IMR-90 (cell line): Measurements from ENCODE around the gene SYT8. TPM values are rescaled to one million over a fixed set of nuclear protein-coding genes. Genes with fewer than 3 reads are reported as not detected.

Experiments
- ATAC-seq: fragments of 200-7000 bp; cut with Tn5 transposase; 2 replicates; pipeline ENCODE4 v1.9.1; 2020; ENCODE audit warnings: low read depth, mild to moderate bottlenecking, moderate library complexity
- BruUV-seq: library from RNA; stranded (reverse); fragments of 400-500 nt; replicated peaks from 2 replicates; lab custom pipeline; 2021; lab: Mats Ljungman, UMichigan
- CTCF ChIA-PET: fragments of 300-600 bp; formaldehyde crosslinking; extraction: SDS; loops from one replicate; lab custom pipeline; 2021; ENCODE audit warnings: antibody characterized with exemption; lab: Yijun Ruan, JAX
- POLR2A ChIA-PET: fragments of 300-600 bp; sonication (Branson Sonifier 250); formaldehyde crosslinking; loops from one replicate; lab custom pipeline; 2022; ENCODE audit warnings: antibody characterized with exemption; ENCODE audit not compliant: unreplicated experiment; lab: Charles Lee
- DNase-seq: peaks from one replicate; pipeline ENCODE4 v3.0.0; 2013
- H2AFZ ChIP-seq: replicated peaks from 2 replicates; pipeline ENCODE3; 2013; ENCODE audit warnings: low read length, mild to moderate bottlenecking; ENCODE audit not compliant: poor library complexity
- H2AK5ac ChIP-seq: 2 replicates; pipeline ENCODE4 v1.6.1; 2013; ENCODE audit warnings: low read depth, low read length, inconsistent platforms
- H2AK9ac ChIP-seq: replicated peaks from 2 replicates; pipeline ENCODE3; 2013; ENCODE audit warnings: mild to moderate bottlenecking, low read depth, low read length, moderate library complexity; ENCODE audit not compliant: poor library complexity
- H2BK120ac ChIP-seq: 2 replicates; pipeline ENCODE4 v1.6.1; 2013; ENCODE audit warnings: low read depth, low read length, inconsistent platforms
- H2BK15ac ChIP-seq: 3 replicates; pipeline ENCODE4 v1.6.1; 2013; ENCODE audit warnings: low read depth, low read length, inconsistent platforms
- H2BK20ac ChIP-seq: 2 replicates; pipeline ENCODE4 v1.6.1; 2013; ENCODE audit warnings: low read depth, mild to moderate bottlenecking, inconsistent platforms, low read length, moderate library complexity
- H2BK5ac ChIP-seq: 2 replicates; pipeline ENCODE4 v1.6.1; 2013; ENCODE audit warnings: mild to moderate bottlenecking, low read depth, low read length, inconsistent platforms; ENCODE audit not compliant: poor library complexity, severe bottlenecking
- H3K14ac ChIP-seq: replicated peaks from 2 replicates; pipeline ENCODE4 v1.6.1; 2013; ENCODE audit warnings: low read depth, low read length, inconsistent platforms
- H3K18ac ChIP-seq: 2 replicates; pipeline ENCODE4 v1.6.1; 2013; ENCODE audit warnings: low read depth, low read length, control low read depth
- H3K23ac ChIP-seq: 2 replicates; pipeline ENCODE4 v1.6.1; 2013; ENCODE audit warnings: low read depth, low read length, inconsistent platforms
- H3K27ac ChIP-seq: 2 replicates; pipeline ENCODE4 v1.5.1; 2013; ENCODE audit warnings: mild to moderate bottlenecking, control low read depth, low read length; ENCODE audit not compliant: insufficient read depth
- H3K27me3 ChIP-seq: 2 replicates; pipeline ENCODE4 v1.6.1; 2013; ENCODE audit warnings: low read length; ENCODE audit not compliant: control insufficient read depth, insufficient read depth
- H3K36me3 ChIP-seq: 2 replicates; pipeline ENCODE4 v1.6.1; 2013; ENCODE audit warnings: low read length, mixed read lengths; ENCODE audit not compliant: control insufficient read depth, insufficient read depth
- H3K4ac ChIP-seq: 2 replicates; pipeline ENCODE4 v1.6.1; 2013; ENCODE audit warnings: low read depth, low read length, inconsistent platforms
- H3K4me1 ChIP-seq: 2 replicates; pipeline ENCODE4 v1.6.1; 2013; ENCODE audit warnings: low read length, mixed read lengths; ENCODE audit not compliant: control insufficient read depth, insufficient read depth
- H3K4me2 ChIP-seq: 2 replicates; pipeline ENCODE4 v1.6.1; 2013; ENCODE audit warnings: low read depth, mild to moderate bottlenecking, control low read depth, low read length, moderate library complexity
- H3K4me3 ChIP-seq: 2 replicates; pipeline ENCODE4 v1.5.1; 2013; ENCODE audit warnings: low read depth, mild to moderate bottlenecking, control low read depth, low read length, moderate library complexity; ENCODE audit not compliant: insufficient read depth
- H3K56ac ChIP-seq: 2 replicates; pipeline ENCODE4 v1.6.1; 2013; ENCODE audit warnings: low read length, inconsistent platforms; ENCODE audit not compliant: insufficient read depth; ENCODE audit errors: extremely low read depth
- H3K79me1 ChIP-seq, 2 experiments: 2 replicates each; pipeline ENCODE4 v1.6.1; 2013; ENCODE audit warnings: low read length in 2 of 2, inconsistent platforms in 1 of 2, low read depth in 1 of 2
- H3K9ac ChIP-seq: 2 replicates; pipeline ENCODE4 v1.6.1; 2013; ENCODE audit warnings: low read depth, low read length, control low read depth
- H3K9me1 ChIP-seq: 2 replicates; pipeline ENCODE4 v1.6.1; 2013; ENCODE audit warnings: low read length, inconsistent platforms; ENCODE audit not compliant: insufficient read depth
- H3K9me3 ChIP-seq: 2 replicates; pipeline ENCODE4 v1.6.1; 2013; ENCODE audit warnings: low read length; ENCODE audit not compliant: control insufficient read depth, insufficient read depth
- H4K20me1 ChIP-seq: 2 replicates; pipeline ENCODE4 v1.6.1; 2013; ENCODE audit warnings: low read length, inconsistent platforms; ENCODE audit not compliant: insufficient read depth
- H4K5ac ChIP-seq: 2 replicates; pipeline ENCODE4 v1.6.1; 2013; ENCODE audit warnings: mild to moderate bottlenecking, low read depth, low read length, control low read depth
- H4K8ac ChIP-seq, 2 experiments: 2 replicates each; pipeline ENCODE4 v1.6.1; 2013; ENCODE audit warnings: low read depth in 2 of 2, low read length in 2 of 2, control low read depth in 1 of 2, inconsistent platforms in 1 of 2
- H4K91ac ChIP-seq: 2 replicates; pipeline ENCODE4 v1.6.1; 2013; ENCODE audit warnings: low read depth, low read length, inconsistent platforms; ENCODE audit not compliant: insufficient read depth
- BHLHE40 ChIP-seq: fragments of 150-350 bp; IDR thresholded peaks from 2 replicates; pipeline ENCODE4 v1.6.1; 2016; ENCODE audit warnings: mild to moderate bottlenecking, low read depth, low read length
- CHD1 ChIP-seq: IDR thresholded peaks from 2 replicates; pipeline ENCODE4 v1.6.1; 2012; ENCODE audit warnings: low read depth, low read length, improper control_type of control experiment
- FOS ChIP-seq: fragments of 150-350 bp; IDR thresholded peaks from 2 replicates; pipeline ENCODE4 v1.6.1; 2016; ENCODE audit warnings: low read depth, low read length
- MAZ ChIP-seq: IDR thresholded peaks from 2 replicates; pipeline ENCODE4 v1.6.1; 2012; ENCODE audit warnings: low read depth, mild to moderate bottlenecking, low read length, improper control_type of control experiment, moderate library complexity, borderline replicate concordance
- POLR2A ChIP-seq: IDR thresholded peaks from 2 replicates; pipeline ENCODE4 v1.6.1; 2012; ENCODE audit warnings: mild to moderate bottlenecking, low read depth, low read length
- SMC3 ChIP-seq: fragments of 150-350 bp; IDR thresholded peaks from 2 replicates; pipeline ENCODE4 v1.6.1; 2016; ENCODE audit warnings: low read depth, mild to moderate bottlenecking, antibody characterized with exemption, low read length, moderate library complexity
- WGBS, 2 experiments: methylation state at CpG; one replicate each; pipeline versions ENCODE4 v1.1.5 to v1.1.7; 2013; ENCODE audit warnings: missing lambda C conversion rate in 2 of 2; ENCODE audit not compliant: insufficient read length in 1 of 2; ENCODE audit errors: extremely low coverage in 2 of 2; 5-methylcytosine and 5-hydroxymethylcytosine counted together
- dilution Hi-C: fragments of 300-500 bp; cut with HindIII; formaldehyde crosslinking; loops from one replicate; pipeline ENCODE4 v1.14.3; 2018; ENCODE audit warnings: low sequenced_read_pairs; ENCODE audit not compliant: unreplicated experiment
- in situ Hi-C: fragments of 300-500 bp; cut with MboI; formaldehyde crosslinking; loops from 3 replicates; pipeline ENCODE4 v1.14.3; 2019; ENCODE audit warnings: low sequenced_read_pairs, inconsistent platforms, mixed read lengths
- intact Hi-C: fragments of 100-400 bp; cut with micrococcal nuclease; formaldehyde crosslinking; loops from 2 replicates; pipeline ENCODE4 v1.10.0; 2022
- polyA plus RNA-seq, 3 experiments: library from polyadenylated mRNA; depleted of rRNA; stranded (reverse); fragments of >200 nt; gene quantifications; 2 replicates each; pipeline ENCODE4 v1.2.3, GENCODE V29; 2012; ENCODE audit warnings: low replicate concordance in 1 of 3
- total RNA-seq: library from RNA; depleted of rRNA; stranded (reverse); fragments of >200 nt; gene quantifications from 2 replicates; pipeline ENCODE4 v1.2.3, GENCODE V29; 2012
- TF ChIP-seq, protein P1 (sequence below): fragments of 150-350 bp; IDR thresholded peaks from 2 replicates; pipeline ENCODE4 v1.6.1; 2017; ENCODE audit warnings: mild to moderate bottlenecking, antibody characterized with exemption, low read length, low read depth

Gene SYT8
- total and polyA plus RNA-seq, 2 of the 4 experiments (the other 2 are of a cell fraction): not detected

GRCh38 chr11:1840780-1841480 lies 6.1 kb downstream of the SYT8 start:
- intact Hi-C loops (no loop called here), in situ Hi-C loops (no loop called here), dilution Hi-C loops (no loop called here)
- Histone ChIP-seq H2AK9ac (no peak overlapping the region), H3K56ac (no peak overlapping the region), H3K27ac (no peak overlapping the region), H3K9me1 (no peaks in the 10 kb centered on the region), H3K27me3 (peaks cover 30% of the 10 kb centered on the region), H4K8ac (no peak overlapping the region), H2AK5ac (no peak overlapping the region), H4K5ac (no peak overlapping the region), H3K14ac (no peak overlapping the region), H3K23ac (no peak overlapping the region), H2BK20ac (no peak overlapping the region), H3K4me1 (no peaks in the 10 kb centered on the region), H4K20me1 (no peaks in the 10 kb centered on the region), H2BK5ac (no peak overlapping the region), H3K36me3 (no peaks in the 10 kb centered on the region), H3K9me3 (no peaks in the 10 kb centered on the region), H3K4me2 (no peak overlapping the region), H2BK15ac (no peak overlapping the region), H3K79me1 (no peaks in the 10 kb centered on the region), H4K91ac (no peak overlapping the region), H3K18ac (no peak overlapping the region), H3K4me3 (no peak overlapping the region), H3K4ac (no peak overlapping the region), H2BK120ac (no peak overlapping the region), H2AFZ (no peak overlapping the region), H3K9ac (no peak overlapping the region)
- no TSS peak for BruUV-seq
- 78% methylated on average over 10 of the region's 37 CpGs; no CpG with 5 or more reads in 1 of the 2 experiments for WGBS, 2 experiments
- ChIA-PET CTCF (no interaction called here), POLR2A (no interaction called here)
- ATAC-seq (no peak), DNase-seq (no peak)
- TF ChIP-seq SMC3 (no peak), FOS (no peak), MAZ (no peak), BHLHE40 (no peak), CHD1 (no peak), POLR2A (no peak)
- TF ChIP-seq, protein P1, sequence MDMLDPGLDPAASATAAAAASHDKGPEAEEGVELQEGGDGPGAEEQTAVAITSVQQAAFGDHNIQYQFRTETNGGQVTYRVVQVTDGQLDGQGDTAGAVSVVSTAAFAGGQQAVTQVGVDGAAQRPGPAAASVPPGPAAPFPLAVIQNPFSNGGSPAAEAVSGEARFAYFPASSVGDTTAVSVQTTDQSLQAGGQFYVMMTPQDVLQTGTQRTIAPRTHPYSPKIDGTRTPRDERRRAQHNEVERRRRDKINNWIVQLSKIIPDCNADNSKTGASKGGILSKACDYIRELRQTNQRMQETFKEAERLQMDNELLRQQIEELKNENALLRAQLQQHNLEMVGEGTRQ: no peak
